GM18498 (cell line): ENCODE data around the gene TMPRSS11A.

Source experiments
- ATAC-seq: cut with Tn5 transposase; IDR thresholded peaks from one replicate; pipeline ENCODE4 v1.9.1; 2021; ENCODE audit warnings: mild to moderate bottlenecking, moderate library complexity; ENCODE audit not compliant: unreplicated experiment

The TMPRSS11A gene

GRCh38 chr4:67963356-67963755 lies at the start of gene TMPRSS11A:
TMPRSS11A (minus strand) TSS chr4:67963493; CDS start chr4:67963393, 100 bp downstream.
- ATAC-seq, result no peak

GRCh38 chr4:68011684-68012083 lies 48.4 kb upstream of the TMPRSS11A start:
- no peak for ATAC-seq

- no peak for ATAC-seq
These were observed 39.6 kb upstream of the TMPRSS11A start for GRCh38 chr4:68002906-68003305.

- no peak for ATAC-seq
These were observed 32.8 kb upstream of the TMPRSS11A start for GRCh38 chr4:67996127-67996526.

GRCh38 chr4:67988991-67989390 lies 25.7 kb upstream of the TMPRSS11A start:
- ATAC-seq, result no peak

- no peak for ATAC-seq
These were observed 20.0 kb upstream of the TMPRSS11A start for GRCh38 chr4:67983333-67983732.

GRCh38 chr4:67980512-67980911 lies 17.2 kb upstream of the TMPRSS11A start:
- no peak for ATAC-seq

- no peak for ATAC-seq
These were observed 10.3 kb upstream of the TMPRSS11A start for GRCh38 chr4:67973608-67974007.

- ATAC-seq, result no peak
These were observed 8.4 kb downstream of the TMPRSS11A start for GRCh38 chr4:67954890-67955289.

GRCh38 chr4:67941074-67941473 lies 22.2 kb downstream of the TMPRSS11A start:
- ATAC-seq, result no peak

- ATAC-seq, result no peak
These were observed 22.8 kb downstream of the TMPRSS11A start for GRCh38 chr4:67940506-67940905.

GRCh38 chr4:67939195-67939594 lies 24.1 kb downstream of the TMPRSS11A start:
- ATAC-seq, result no peak

- no peak for ATAC-seq
These were observed 27.4 kb downstream of the TMPRSS11A start for GRCh38 chr4:67935888-67936287.

- no peak for ATAC-seq
These were observed 28.7 kb downstream of the TMPRSS11A start for GRCh38 chr4:67934628-67935027.

GRCh38 chr4:67933755-67934154 lies 29.5 kb downstream of the TMPRSS11A start:
- no peak for ATAC-seq

- ATAC-seq, result no peak
These were observed 30.3 kb downstream of the TMPRSS11A start for GRCh38 chr4:67933038-67933437.

GRCh38 chr4:67931256-67931655 lies 32.0 kb downstream of the TMPRSS11A start:
- no peak for ATAC-seq

- no peak for ATAC-seq
These were observed 33.9 kb downstream of the TMPRSS11A start for GRCh38 chr4:67929426-67929825.

GRCh38 chr4:67928546-67928945 lies 34.7 kb downstream of the TMPRSS11A start:
- no peak for ATAC-seq

- ATAC-seq, result no peak
These were observed 36.0 kb downstream of the TMPRSS11A start for GRCh38 chr4:67927251-67927650.

GRCh38 chr4:67926485-67926884 lies 36.8 kb downstream of the TMPRSS11A start:
- ATAC-seq, result no peak

GRCh38 chr4:67922697-67923096 lies 40.6 kb downstream of the TMPRSS11A start:
- no peak for ATAC-seq

GRCh38 chr4:67918428-67918827 lies 44.9 kb downstream of the TMPRSS11A start:
- ATAC-seq, result no peak
